Lower leg skin (tissue), 3 donors: ENCODE results near the gene SPATA13.

ENCODE experiments used
- CTCF ChIP-seq, 3 donors: fragments of 450-650 bp; IDR thresholded peaks; one replicate each; pipeline ENCODE4 v1.5.1; 2016; ENCODE audit warnings: antibody characterized with exemption in 3 of 3, mild to moderate bottlenecking in 3 of 3, moderate library complexity in 2 of 3
- POLR2A ChIP-seq, 2 donors: fragments of 450-650 bp; IDR thresholded peaks; one replicate each; pipeline ENCODE4 v1.6.1; 2016 to 2017; ENCODE audit warnings: antibody characterized with exemption in 2 of 2, mild to moderate bottlenecking in 1 of 2, moderate library complexity in 1 of 2

- TF ChIP-seq CTCF (IDR thresholded peaks at IDR 0.05) (no peak), POLR2A (IDR thresholded peaks at IDR 0.05) (no peak)
Observed at GRCh38 chr13:24348385-24348784, 187.9 kb downstream of the SPATA13 start.
